GM12864 (cell line): ENCODE results near the gene EFNB3.

ENCODE experiments used
- DNase-seq: peaks from one replicate; pipeline ENCODE4 v3.0.0-alpha.2; 2011; ENCODE audit warnings: low read depth
- H3K4me3 ChIP-seq: 2 replicates; pipeline ENCODE4 v1.5.1; 2011; ENCODE audit warnings: mild to moderate bottlenecking, low read depth, low read length, control low read depth
- TF ChIP-seq, protein P1 (sequence below): IDR thresholded peaks from 2 replicates; pipeline ENCODE4 v1.5.1; 2011; ENCODE audit warnings: low read depth, mild to moderate bottlenecking, moderate library complexity, low read length, control low read depth, inconsistent platforms; ENCODE audit errors: missing control alignments

Gene EFNB3

DNA sequence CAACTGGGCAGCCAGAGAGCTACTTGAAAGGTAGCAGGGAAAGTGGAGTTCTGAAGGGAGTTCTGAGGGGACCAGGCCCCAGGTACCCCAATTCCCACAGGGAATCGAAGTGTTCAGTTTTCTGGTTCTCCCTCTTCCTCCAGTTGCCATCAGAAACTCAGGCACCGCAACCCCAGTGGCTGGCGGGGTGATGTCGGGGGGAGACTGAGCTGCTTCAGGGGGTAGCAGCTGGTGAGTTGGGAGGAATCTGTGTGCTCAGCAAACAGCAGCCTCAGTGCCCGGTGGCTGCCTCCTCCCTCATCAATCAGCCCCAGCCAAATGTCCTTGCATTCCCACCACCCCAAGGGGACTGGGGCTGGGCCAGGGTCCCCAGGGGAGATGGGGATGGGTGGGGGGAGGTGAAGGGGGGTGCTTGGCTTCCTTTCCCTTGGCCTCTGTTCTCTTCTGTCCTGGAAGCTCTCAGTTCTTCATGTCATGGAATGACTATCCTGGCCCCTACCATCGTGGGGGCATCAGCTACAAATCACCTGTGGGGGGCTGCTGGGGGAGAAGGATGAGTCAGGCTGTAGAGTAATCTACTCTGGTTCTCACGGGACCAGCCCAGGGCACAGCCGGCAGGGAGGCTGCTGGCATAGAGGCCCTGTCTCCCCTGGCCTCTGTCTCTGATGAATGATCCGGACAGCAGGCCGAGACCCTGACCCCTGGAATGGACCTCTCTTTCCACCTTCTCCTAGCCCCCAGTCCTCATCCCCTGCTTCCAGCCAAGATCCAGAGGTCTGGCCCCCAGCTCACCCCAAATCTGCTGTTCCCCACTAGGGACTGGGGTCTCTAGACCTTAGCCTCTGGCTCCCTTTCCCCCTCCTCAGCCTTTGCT is 10.0 kb downstream of the EFNB3 start:
- TF ChIP-seq, protein P1, sequence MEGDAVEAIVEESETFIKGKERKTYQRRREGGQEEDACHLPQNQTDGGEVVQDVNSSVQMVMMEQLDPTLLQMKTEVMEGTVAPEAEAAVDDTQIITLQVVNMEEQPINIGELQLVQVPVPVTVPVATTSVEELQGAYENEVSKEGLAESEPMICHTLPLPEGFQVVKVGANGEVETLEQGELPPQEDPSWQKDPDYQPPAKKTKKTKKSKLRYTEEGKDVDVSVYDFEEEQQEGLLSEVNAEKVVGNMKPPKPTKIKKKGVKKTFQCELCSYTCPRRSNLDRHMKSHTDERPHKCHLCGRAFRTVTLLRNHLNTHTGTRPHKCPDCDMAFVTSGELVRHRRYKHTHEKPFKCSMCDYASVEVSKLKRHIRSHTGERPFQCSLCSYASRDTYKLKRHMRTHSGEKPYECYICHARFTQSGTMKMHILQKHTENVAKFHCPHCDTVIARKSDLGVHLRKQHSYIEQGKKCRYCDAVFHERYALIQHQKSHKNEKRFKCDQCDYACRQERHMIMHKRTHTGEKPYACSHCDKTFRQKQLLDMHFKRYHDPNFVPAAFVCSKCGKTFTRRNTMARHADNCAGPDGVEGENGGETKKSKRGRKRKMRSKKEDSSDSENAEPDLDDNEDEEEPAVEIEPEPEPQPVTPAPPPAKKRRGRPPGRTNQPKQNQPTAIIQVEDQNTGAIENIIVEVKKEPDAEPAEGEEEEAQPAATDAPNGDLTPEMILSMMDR: no peak
- no peak for DNase-seq

DNA sequence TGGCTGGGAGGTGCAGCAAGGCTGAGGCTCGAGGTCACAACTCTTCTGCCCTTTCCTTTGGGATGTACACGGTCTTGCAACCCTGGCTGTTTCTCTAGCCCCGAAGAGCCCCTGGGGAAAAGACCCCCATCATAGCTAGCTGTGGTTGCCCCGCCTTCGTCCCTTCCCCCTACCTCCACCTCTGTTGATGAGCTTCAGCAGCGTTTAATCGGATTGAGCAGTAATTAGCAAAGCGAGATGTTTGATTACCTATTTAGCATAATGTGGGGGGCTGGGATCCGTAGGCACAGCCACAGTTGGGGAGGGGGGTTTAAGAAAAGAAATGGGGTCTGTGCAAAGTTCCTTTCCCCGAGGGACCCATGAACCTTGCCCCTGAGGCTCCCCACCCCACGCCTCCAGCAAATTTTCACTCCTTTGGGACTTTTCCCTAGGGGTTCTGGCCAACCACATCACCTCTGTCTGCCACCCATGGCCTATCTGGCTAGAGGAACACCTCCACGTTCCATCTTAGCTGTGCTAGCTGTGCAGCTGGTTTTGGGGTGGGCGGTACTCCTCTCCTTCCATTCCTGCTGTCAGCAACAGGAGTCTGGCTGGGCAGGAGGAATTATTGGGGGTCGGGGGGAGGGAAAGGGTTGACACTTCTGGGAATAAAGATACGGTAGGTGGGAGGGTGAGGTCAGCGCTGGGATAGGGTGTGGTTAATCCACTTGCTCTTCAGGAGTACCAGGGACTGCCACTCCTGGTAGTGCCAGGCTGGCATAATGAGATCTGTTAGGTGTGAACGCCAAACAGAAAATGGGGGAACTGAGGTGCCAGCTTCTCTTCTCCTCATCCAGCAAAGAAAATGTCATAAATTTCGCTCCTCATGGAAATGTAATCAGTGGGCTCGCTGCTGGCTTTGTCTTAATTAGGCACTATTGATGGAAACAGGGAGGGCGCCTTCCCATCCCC is 11.2 kb downstream of the EFNB3 start:
- DNase-seq: no peak
- TF ChIP-seq, protein P1: no peak
- H3K4me3 ChIP-seq: no peak overlapping the region

More for the DNA sequence above, 10.0 kb downstream of the EFNB3 start:
- no peak overlapping the region for H3K4me3 ChIP-seq

DNA sequence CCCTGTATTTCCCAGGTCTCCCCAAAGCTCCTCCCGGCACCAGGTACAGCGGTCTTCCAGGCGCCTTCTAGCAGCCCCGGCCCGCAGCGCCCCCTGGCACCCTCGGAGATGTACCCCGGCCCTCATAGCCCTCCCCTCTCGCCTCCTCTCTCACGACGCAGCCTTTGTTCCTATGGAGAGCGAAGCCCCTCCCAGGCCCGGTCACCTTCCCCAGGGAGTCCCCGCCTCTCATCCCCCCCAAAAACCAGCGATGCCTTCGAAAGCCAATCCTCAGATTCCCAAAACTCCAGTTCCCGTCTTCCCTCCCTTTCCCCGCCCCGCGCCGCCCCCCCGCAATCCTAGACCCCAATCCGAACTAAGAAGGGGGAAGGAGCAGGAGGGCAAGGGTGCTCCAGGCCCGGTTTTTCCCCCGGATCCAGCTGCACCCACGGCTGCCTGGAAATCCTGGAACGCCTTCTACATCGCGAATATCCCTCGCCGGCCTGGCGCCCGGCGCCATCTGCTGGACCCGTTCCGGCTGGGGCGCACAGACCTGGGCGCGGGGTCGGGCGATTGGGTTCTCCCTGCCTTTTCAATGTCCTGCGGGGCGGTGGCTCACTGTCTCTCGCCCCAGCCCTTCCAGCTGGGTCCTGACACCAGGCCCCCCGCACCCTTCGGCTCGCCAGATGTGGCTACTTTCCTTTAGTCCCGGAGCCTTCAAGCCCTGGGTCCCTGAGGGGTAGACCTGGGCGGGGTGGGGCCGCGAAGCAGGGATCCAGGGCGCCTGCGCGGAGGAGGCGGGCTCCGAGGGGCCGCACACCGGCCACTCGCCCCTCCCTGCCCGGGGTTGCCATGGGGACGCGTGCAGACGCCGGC is 12.1 kb downstream of the EFNB3 start, which contains the start of gene DNAH2:
TSS of gene DNAH2 (plus strand) at position 844 of the 855 bp plus-strand sequence. CDS start 1,991 bp downstream, outside the sequence.
- peak within 1 kb of the TSS; percentile 15 for H3K4me3 ChIP-seq
- TF ChIP-seq, protein P1: peak; percentile 44
- DNase-seq: no peak

DNA sequence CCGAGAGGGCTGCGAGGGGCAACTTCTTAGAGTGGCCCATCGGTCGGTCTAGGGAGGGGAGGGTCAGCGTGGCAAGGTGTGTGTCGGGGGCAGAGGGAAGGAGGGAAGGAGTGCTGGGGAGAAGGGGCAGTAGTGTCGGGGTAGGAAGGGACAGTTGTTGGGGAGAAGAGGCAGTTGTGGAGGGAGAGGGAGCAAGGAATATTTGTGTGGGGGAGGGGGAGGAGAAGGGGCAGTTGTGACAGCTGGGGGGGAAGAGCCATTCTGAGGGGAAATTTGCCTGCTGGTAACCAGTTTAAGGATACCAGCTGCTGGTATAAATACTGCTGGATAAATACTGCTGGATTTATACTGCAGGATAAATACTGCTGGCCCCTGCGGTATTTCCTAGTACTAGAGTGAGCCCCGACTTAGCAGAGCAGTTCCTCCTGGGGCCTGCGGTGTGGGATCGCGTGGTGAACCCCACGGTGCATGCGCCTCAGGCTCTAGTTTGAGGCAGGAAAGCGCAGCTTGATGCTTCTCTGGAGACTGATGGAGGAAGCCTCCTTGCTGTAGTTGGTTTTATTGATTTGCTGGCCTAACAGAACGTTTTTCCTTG is 12.9 kb downstream of the EFNB3 start:
- TF ChIP-seq, protein P1: no peak
- DNase-seq: no peak
- H3K4me3 ChIP-seq: no peak overlapping the region

DNA sequence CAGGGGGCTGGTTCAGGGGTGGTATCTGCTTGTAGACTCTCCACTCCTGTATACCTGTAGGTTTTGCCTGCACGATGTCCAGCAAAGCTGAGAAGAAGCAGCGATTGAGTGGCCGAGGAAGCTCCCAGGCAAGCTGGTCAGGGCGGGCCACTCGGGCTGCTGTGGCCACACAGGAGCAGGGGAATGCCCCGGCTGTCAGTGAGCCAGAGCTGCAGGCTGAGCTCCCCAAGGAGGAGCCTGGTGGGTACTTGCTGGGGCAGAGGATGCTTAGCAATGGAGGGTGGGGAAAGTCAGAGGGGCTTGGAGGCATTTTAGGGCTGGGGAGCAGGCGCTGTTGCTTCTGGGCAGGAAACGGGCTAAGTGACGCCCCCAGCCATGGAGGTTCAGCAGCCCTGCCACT is 14.7 kb downstream of the EFNB3 start:
- no peak overlapping the region for H3K4me3 ChIP-seq
- TF ChIP-seq, protein P1: no peak
- no peak for DNase-seq

DNA sequence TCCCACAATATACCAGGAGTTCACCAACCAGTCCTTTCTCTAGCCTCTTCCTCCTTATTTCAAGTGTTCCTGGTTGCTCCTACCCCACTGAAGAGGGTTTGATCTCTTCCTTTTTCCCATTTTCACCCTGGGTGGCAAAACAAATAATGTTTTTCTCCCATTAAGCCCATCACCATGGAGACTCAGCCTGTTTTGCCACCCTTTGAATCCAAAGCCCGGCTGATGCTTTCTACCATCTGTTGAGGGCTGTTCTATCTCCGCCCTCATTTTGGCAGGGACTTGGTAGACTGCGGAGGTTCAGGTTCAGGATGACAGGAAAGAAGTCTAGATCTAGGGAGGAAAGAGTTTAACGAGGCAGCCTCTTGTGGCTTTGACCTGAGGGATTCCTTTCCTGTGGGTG is 15.1 kb downstream of the EFNB3 start:
- TF ChIP-seq, protein P1: no peak
- no peak overlapping the region for H3K4me3 ChIP-seq
- no peak for DNase-seq
